Gastrocnemius medialis (tissue), 4 donors: ENCODE data around the gene ACYP2. TPM values are rescaled to one million over a fixed set of nuclear protein-coding genes. Genes with fewer than 3 reads are reported as not detected.

Experiments used
- ATAC-seq, 2 donors: fragments of 150-250 bp; one replicate each; pipeline ENCODE4 v1.9.1; 2016
- DNase-seq, 2 donors: peaks; one replicate each; pipeline ENCODE4 v3.0.0-alpha.2; 2019
- H3K27ac ChIP-seq, 4 donors: fragments of 200-600 bp; sonication (generic); 1 replicate in 1 of 4; 2 replicates in 3 of 4; pipeline ENCODE4 v1.5.1; 2016 to 2018; ENCODE audit warnings: mild to moderate bottlenecking in 2 of 4, moderate library complexity in 1 of 4
- H3K27me3 ChIP-seq, 3 donors: fragments of 200-600 bp; sonication (generic) in 2 of 3; 1 replicate in 1 of 3; 2 replicates in 2 of 3; pipeline versions ENCODE4 v1.5.1 to v1.6.0; 2016 to 2019; ENCODE audit warnings: mild to moderate bottlenecking in 1 of 3, moderate library complexity in 1 of 3
- H3K36me3 ChIP-seq, 2 donors: fragments of 200-600 bp; sonication (generic) in 1 of 2; one replicate each; pipeline ENCODE4 v1.5.1; 2017 to 2018
- H3K4me1 ChIP-seq, 2 donors: fragments of 200-600 bp; sonication (generic) in 1 of 2; one replicate each; pipeline ENCODE4 v1.5.1; 2016 to 2017; ENCODE audit warnings: mild to moderate bottlenecking in 2 of 2
- H3K4me3 ChIP-seq, 4 donors: fragments of 200-600 bp; sonication (generic) in 3 of 4; 1 replicate in 1 of 4; 2 replicates in 3 of 4; pipeline ENCODE4 v1.5.1; 2016 to 2019; ENCODE audit warnings: mild to moderate bottlenecking in 2 of 4
- H3K9me3 ChIP-seq, 3 donors: fragments of 200-600 bp; sonication (generic) in 2 of 3; 1 replicate in 1 of 3; 2 replicates in 2 of 3; pipeline ENCODE4 v1.5.1; 2016 to 2019
- POLR2A ChIP-seq, 2 donors: fragments of 450-650 bp; IDR thresholded peaks; one replicate each; pipeline ENCODE4 v1.6.1; 2017; ENCODE audit warnings: antibody characterized with exemption in 2 of 2, mild to moderate bottlenecking in 2 of 2, moderate library complexity in 2 of 2
- in situ Hi-C, 4 donors: fragments of 200-750 bp; cut with MboI; loops; one replicate each; pipeline versions ENCODE4 v1.15.0 to v1.8.0; 2017; ENCODE audit warnings: low sequenced_read_pairs in 4 of 4
- intact Hi-C: fragments of 100-400 bp; cut with DNase I; formaldehyde crosslinking; loops from one replicate; pipeline ENCODE4 v1.15.1; 2023; ENCODE audit warnings: low total_unique reads
- total RNA-seq, 4 donors: library from RNA; depleted of rRNA; stranded (reverse); fragments of >200 nt; gene quantifications; one replicate each; pipeline versions ENCODE4 v1.1.0 to v1.2.3, GENCODE V29; 2016
- TF ChIP-seq, protein P1 (sequence below), 5 experiments: fragments of 450-650 bp in 3 of 5; fragments of 200-600 bp in 2 of 5; sonication (generic) in 2 of 5; IDR thresholded peaks in 4 of 5; conservative IDR thresholded peaks in 1 of 5; 1 replicate in 4 of 5; 2 replicates in 1 of 5; pipeline ENCODE4 v1.5.1; 2016 to 2019; ENCODE audit warnings: antibody characterized with exemption in 5 of 5, mild to moderate bottlenecking in 3 of 5, moderate library complexity in 3 of 5

ACYP2 gene
- total RNA-seq, 4 donors from 2014 or later, result 52.9 to 121 (median 107) TPM

DNA sequence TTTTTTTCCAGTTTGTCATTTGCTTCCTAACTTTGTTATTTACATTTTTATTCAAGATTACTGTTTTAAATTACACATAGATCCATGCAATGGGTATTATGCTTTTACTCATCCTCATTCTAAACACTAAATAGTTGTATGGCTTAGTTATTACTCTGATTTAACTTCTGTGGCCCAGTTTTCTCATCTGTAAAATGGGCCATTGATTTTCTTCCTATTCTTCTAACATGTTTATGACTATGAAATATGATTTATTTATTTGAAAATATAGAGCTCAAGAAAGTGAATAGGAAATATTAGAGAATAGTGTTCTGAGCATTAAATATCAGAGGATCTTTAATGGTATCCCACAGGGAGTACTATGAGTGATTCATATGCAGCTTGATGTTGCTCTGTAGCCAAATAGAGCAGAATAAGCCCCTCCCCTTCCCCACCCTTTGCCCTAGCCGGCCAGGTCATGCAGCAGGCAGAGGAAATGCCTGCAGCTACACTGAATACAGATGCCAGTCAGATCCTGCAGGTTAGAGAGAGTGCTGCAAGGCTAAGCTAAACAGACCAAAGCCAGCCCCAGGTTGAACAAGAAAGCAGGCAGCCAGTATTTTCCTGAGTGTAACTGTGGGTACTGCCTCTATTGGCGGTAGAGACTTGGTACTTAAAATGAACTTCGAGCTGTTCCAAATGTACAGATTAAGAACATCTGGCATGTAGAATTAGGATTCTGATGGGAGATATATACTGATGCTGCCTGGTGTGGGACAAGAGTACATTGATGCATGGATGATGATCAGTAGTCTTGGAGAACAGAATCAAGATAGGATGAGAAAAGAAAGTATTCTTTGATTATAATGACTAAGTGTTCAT is 11.7 kb upstream of the ACYP2 start:
- TF ChIP-seq, protein P1, sequence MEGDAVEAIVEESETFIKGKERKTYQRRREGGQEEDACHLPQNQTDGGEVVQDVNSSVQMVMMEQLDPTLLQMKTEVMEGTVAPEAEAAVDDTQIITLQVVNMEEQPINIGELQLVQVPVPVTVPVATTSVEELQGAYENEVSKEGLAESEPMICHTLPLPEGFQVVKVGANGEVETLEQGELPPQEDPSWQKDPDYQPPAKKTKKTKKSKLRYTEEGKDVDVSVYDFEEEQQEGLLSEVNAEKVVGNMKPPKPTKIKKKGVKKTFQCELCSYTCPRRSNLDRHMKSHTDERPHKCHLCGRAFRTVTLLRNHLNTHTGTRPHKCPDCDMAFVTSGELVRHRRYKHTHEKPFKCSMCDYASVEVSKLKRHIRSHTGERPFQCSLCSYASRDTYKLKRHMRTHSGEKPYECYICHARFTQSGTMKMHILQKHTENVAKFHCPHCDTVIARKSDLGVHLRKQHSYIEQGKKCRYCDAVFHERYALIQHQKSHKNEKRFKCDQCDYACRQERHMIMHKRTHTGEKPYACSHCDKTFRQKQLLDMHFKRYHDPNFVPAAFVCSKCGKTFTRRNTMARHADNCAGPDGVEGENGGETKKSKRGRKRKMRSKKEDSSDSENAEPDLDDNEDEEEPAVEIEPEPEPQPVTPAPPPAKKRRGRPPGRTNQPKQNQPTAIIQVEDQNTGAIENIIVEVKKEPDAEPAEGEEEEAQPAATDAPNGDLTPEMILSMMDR (IDR thresholded peaks at IDR 0.05 in 4 of 5, conservative IDR thresholded peaks at IDR 0.05 in 1 of 5), result no peak
- no peak for TF ChIP-seq POLR2A (IDR thresholded peaks at IDR 0.05)
- DNase-seq (no peak), ATAC-seq (peak; percentile 35 to 40)
- in situ Hi-C loops (loop anchor here (10.0 to 25.0 kb wide), 5 partner anchors 409 to 934 kb away; partner anchors contain the start of gene EML6 (in 1 of the 4)), intact Hi-C loops (loop anchor here (10.0 kb wide), 1 partner anchor 411 kb away; no protein-coding TSS in a partner anchor)
- no peak overlapping the region for H3K27ac ChIP-seq
- H3K4me1 ChIP-seq, result peaks cover 10 to 18% of the 10 kb centered on the region in 2 donors
- no peaks in the 10 kb centered on the region for H3K36me3 ChIP-seq
- H3K27me3 ChIP-seq, result no peaks in the 10 kb centered on the region
- no peaks in the 10 kb centered on the region for H3K9me3 ChIP-seq
- no peak overlapping the region for H3K4me3 ChIP-seq

DNA sequence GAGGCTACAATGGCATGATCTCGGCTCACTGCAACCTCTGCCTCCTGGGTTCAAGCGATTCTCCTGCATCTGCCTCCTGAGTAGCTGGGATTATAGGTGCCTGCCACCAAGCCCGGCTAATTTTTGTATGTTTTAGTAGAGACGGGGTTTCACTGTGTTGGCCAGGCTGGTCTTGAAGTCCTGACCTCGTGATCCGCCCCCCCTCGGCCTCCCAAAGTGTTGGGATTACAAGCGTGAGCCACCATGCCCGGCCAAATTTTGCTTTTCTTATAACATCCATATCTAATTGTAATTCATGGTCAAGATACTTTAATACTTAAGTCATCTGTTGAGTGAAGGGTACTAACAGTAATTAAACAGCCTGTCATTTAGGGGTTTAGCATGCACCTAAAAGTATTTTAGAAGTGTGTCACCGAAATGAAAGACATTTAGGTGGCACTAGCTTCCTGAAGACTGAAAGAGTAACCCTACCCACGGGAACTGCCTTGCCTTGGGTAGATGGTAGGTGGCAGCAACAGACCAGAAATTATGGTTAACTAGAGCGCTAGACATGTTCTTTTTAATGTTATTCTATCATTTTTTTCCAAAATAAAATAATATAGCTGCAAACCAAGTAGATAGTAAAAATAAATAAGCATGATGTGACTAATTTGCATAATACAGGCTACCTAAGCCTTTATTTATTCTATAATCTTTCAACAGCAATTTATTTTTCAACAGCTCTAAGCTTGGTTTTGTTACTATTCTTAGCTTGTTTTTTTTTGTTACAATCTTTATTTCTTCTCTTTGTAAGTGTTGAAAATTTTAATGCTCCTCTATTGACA is 8.6 kb upstream of the ACYP2 start:
- peak overlapping the region in 2 of 4 donors; percentile 2 to 29 for H3K4me3 ChIP-seq
- no peak overlapping the region for H3K27ac ChIP-seq
- intact Hi-C loops (loop anchor here (1.0 to 10.0 kb wide), 2 partner anchors 408 to 597 kb away; no protein-coding TSS in a partner anchor), in situ Hi-C loops (loop anchor here (10.0 to 25.0 kb wide), 5 partner anchors 405 to 930 kb away; partner anchors contain the start of gene EML6 (in 1 of the 4))
- peak; percentile 80 to 89 for ATAC-seq
- no peaks in the 10 kb centered on the region for H3K9me3 ChIP-seq
- no peaks in the 10 kb centered on the region for H3K36me3 ChIP-seq
- no peaks in the 10 kb centered on the region for H3K27me3 ChIP-seq
- peaks cover 10 to 18% of the 10 kb centered on the region in 2 donors for H3K4me1 ChIP-seq
- DNase-seq, result peak in 1 of 2 donors; percentile 34
- TF ChIP-seq, protein P1 (IDR thresholded peaks at IDR 0.05 in 4 of 5, conservative IDR thresholded peaks at IDR 0.05 in 1 of 5), result peak; percentile 40 to 75 (median 65)
- TF ChIP-seq POLR2A (IDR thresholded peaks at IDR 0.05), result no peak

DNA sequence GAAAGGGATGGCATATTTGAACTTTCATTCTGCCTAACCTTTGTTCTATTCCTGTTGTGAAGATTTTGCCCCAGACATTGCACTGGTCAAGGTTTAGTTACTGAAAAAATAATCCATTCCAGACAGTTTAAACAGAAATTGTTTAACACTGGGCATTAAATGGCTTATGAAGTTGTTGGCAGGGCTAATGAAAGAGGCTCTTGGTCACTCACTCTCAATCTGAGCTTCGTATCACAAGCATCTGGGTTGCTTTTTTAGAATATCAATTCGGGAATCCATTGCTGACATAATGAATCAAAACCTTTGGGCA is 8.0 kb upstream of the ACYP2 start:
- in situ Hi-C loops, result loop anchor here (10.0 to 25.0 kb wide), 5 partner anchors 405 to 930 kb away; partner anchors contain the start of gene EML6 (in 1 of the 4)
- no peak overlapping the region for H3K4me3 ChIP-seq
- no peak overlapping the region for H3K27ac ChIP-seq
- intact Hi-C loops, result loop anchor here (1.0 to 10.0 kb wide), 2 partner anchors 407 to 597 kb away; no protein-coding TSS in a partner anchor
- H3K9me3 ChIP-seq, result no peaks in the 10 kb centered on the region
- ATAC-seq, result no peak
- H3K36me3 ChIP-seq, result no peaks in the 10 kb centered on the region
- TF ChIP-seq, protein P1 (IDR thresholded peaks at IDR 0.05 in 4 of 5, conservative IDR thresholded peaks at IDR 0.05 in 1 of 5), result no peak
- TF ChIP-seq POLR2A (IDR thresholded peaks at IDR 0.05), result no peak
- peaks cover 10 to 18% of the 10 kb centered on the region in 2 donors for H3K4me1 ChIP-seq
- H3K27me3 ChIP-seq, result no peaks in the 10 kb centered on the region
- DNase-seq, result no peak

DNA sequence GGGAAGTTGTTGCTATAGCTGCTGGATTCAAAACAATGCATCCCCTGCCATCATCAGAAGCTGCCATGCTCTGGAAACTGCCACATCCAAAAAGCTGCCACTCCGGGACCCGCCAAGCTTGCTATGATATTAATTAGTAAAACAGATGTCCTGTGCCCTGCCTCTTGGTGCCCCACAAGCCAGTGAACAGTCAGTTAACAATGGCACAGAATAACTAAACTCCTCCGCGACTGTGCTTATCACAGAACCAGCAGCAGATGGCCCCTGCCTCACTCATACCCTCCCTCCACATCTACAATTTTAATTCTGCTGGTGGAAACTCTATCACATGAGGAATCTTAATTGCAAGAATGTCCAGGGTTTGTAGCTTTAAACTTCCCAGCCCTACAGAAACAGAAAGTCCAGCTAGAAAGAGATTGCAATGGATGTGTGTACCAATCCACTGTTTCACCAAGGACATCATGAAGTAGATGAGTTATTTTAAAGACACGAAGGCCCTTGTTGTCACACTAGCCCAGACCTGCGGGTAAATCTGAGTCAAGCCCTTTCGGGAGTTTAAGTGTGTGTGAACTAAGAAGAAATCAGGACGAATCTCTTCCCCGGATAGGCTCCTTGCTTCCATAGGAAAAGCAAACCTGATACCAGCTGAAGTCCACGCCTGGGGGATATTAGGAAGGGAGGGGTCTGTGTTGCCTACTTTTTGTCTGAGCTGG is 7.4 kb upstream of the ACYP2 start:
- Histone ChIP-seq H3K27me3 (no peaks in the 10 kb centered on the region), H3K4me1 (peaks cover 10 to 18% of the 10 kb centered on the region in 2 donors), H3K9me3 (no peaks in the 10 kb centered on the region), H3K36me3 (no peaks in the 10 kb centered on the region), H3K4me3 (no peak overlapping the region), H3K27ac (no peak overlapping the region)
- ATAC-seq (no peak), DNase-seq (no peak)
- no peak for TF ChIP-seq POLR2A (IDR thresholded peaks at IDR 0.05)
- TF ChIP-seq, protein P1 (IDR thresholded peaks at IDR 0.05 in 4 of 5, conservative IDR thresholded peaks at IDR 0.05 in 1 of 5), result no peak
- in situ Hi-C loops (loop anchor here (10.0 to 25.0 kb wide), 5 partner anchors 404 to 929 kb away; partner anchors contain the start of gene EML6 (in 1 of the 4)), intact Hi-C loops (loop anchor here (1.0 to 10.0 kb wide), 2 partner anchors 407 to 596 kb away; no protein-coding TSS in a partner anchor)
